Astrocyte of the cerebellum (primary cell): Measurements from ENCODE around the gene ETV7.

Experiments
- DNase-seq: peaks from one replicate; pipeline ENCODE4 v3.0.0-alpha.2; 2011; ENCODE audit warnings: low read depth
- H3K4me3 ChIP-seq: 2 replicates; pipeline ENCODE4 v1.5.1; 2011; ENCODE audit warnings: mild to moderate bottlenecking, low read depth, low read length, moderate library complexity
- CTCF ChIP-seq: IDR thresholded peaks from 2 replicates; pipeline ENCODE4 v1.5.1; 2012; ENCODE audit warnings: low read length, low read depth, moderate library complexity, mild to moderate bottlenecking; ENCODE audit errors: missing control alignments
- in situ Hi-C: cut with HindIII; loops from 2 replicates; pipeline ENCODE4 v1.10.0; 2017; ENCODE audit warnings: low sequenced_read_pairs

The ETV7 gene

DNA sequence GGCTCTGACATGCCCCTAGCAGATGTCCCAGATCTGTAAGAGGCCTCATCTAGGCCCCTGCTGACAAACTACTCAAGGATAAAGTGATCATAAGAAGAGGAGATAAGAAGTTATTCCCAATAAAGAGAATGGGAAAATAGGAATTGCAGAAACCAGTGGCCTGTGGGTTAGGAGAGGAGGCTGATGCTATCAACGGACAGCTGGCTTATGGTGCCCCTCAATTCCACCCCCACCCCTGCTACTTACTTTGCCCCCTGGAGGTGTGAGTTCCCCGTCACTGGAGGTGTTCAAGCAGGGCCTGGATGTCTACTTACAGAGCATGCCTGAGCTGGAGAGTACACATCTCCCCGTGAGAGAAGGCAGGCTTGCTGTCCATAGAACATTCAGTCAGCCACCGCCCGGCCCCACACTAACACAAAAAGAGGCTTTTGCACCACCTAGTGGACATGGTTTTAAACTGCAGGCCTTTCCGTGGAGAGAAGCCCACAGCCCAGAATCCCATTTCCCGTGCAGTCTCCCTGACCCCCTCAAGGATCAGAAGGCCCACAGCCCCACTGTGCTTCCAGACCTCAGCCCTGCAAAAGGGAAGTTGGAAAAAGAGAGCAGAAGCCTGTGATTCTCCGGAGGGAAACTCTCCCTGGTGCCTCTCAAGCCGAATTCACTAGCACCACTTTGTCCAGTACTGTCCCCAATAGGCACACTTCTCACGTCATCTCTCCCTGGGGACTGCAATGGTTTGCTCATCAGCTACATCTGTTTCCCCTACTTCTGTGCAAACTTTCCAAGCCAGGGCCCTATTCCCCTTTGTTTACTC is 27.0 kb downstream of the ETV7 start:
- H3K4me3 ChIP-seq, result no peak overlapping the region
- in situ Hi-C loops, result no loop called here
- DNase-seq, result peak; percentile 59
- peak; percentile 78 for TF ChIP-seq CTCF

DNA sequence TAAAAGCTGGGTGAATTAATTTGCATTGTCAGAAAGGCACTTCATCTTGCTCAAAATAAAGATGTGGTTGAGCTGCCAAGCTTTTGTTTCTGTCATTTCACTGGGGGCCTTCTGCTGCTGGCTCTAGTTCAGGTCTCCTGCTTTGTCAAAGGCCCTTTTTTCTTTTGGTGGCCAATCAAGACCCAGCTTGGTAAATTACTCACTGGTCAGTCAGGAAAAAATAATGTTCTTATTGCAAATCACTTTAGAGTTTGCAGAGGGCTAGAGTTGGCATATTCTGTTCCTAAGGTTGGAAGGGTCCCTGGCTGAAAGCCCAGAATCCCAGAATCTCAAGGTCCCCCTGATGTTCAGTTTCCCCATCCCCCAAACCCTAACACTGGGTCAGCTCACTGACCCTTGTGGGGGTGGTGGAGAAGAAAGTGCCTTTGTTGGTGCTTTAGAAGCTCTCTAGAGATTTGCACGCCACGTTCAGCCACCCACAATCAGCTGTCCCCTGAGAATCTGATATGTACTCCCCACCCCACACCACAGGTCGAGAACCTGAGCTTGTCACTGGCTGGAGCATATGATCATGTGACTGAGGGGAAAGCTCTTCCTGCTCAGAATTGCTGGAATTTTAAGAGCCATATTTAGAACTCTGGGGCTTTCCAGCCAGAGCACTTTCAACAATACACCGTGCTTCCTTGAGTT is 29.1 kb downstream of the ETV7 start:
- in situ Hi-C loops, result no loop called here
- TF ChIP-seq CTCF, result no peak

DNA sequence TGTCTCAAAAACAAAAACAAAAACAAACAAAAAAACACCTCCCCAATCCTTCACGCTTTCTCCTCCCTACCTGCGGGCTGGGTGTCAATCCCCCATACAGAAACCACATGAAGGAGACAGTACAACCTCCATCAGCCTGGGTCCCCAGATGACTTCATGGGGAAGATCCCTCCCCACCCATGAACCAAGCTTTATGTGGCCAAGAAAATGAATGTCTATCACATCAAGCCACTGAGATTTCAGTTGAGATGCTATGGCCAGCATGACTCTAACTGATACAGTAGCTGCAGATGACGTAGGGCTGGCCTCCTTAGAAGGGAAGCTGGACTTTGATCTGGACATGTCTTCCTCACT is 29.6 kb downstream of the ETV7 start:
- no peak for TF ChIP-seq CTCF
- in situ Hi-C loops, result no loop called here

More for the DNA sequence above, 29.1 kb downstream of the ETV7 start:
- no peak for DNase-seq
- H3K4me3 ChIP-seq, result no peak overlapping the region

DNA sequence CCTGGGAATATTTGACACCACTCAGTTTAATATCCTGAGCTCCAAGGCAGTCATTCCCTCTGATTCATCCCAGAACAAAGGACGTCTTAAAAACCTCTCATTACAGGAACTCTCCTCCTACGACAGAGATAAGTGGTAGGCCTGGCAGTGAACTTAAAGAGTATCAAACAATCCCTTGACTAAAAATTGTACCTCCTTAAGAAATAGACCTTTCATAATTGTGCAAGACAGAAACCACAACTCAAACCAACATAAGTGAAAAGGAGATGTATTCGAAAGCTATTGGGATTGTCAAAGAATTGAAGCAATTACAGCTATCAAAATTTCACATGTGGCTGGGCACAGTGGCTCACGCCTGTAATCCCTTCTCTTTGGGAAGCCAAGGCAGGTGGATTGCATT is 31.6 kb downstream of the ETV7 start:
- no peak for TF ChIP-seq CTCF
- DNase-seq, result no peak
- in situ Hi-C loops, result no loop called here
- no peak overlapping the region for H3K4me3 ChIP-seq

More for the DNA sequence above, 29.6 kb downstream of the ETV7 start:
- DNase-seq, result no peak
- no peak overlapping the region for H3K4me3 ChIP-seq

GRCh38 chr6:36353411-36353915 is 34.0 kb downstream of the ETV7 start:
- no peak for TF ChIP-seq CTCF
- in situ Hi-C loops, result no loop called here
- H3K4me3 ChIP-seq, result no peak overlapping the region
- peak; percentile 70 for DNase-seq

GRCh38 chr6:36352477-36353157 is 34.9 kb downstream of the ETV7 start:
- in situ Hi-C loops, result no loop called here
- H3K4me3 ChIP-seq, result no peak overlapping the region
- no peak for TF ChIP-seq CTCF
- no peak for DNase-seq
